ENCODE results near the gene BNIPL. TPM values are rescaled to one million over a fixed set of nuclear protein-coding genes. Genes with fewer than 3 reads are reported as not detected.
A peak's percentile ranks its signal among the peaks of the same experiment; 100 is the strongest.

BNIPL gene
- total RNA-seq, 2 donors from 2014 or later, result 13.2 to 14.8 TPM

GRCh38 chr1:151026460-151026859 lies 9.9 kb upstream of the BNIPL start:
- no peaks in the 10 kb centered on the region for H3K27me3 ChIP-seq (replicated peaks; ENCODE audit: insufficient read depth)
- H3K4me3 ChIP-seq, result no peak overlapping the region
- DNase-seq (ENCODE audit: low spot score), result no peak
- TF ChIP-seq POLR2AphosphoS5 (IDR thresholded peaks at IDR 0.05), result no peak
- TF ChIP-seq CTCF (IDR thresholded peaks at IDR 0.05), result no peak
- no peak for TF ChIP-seq POLR2A (IDR thresholded peaks at IDR 0.05)
- peaks cover 4 to 28% of the 10 kb centered on the region in 2 donors for H3K36me3 ChIP-seq
- H3K4me1 ChIP-seq (replicated peaks), result no peaks in the 10 kb centered on the region
- no peak overlapping the region for H3K27ac ChIP-seq
- no peaks in the 10 kb centered on the region for H3K9me3 ChIP-seq
- intact Hi-C loops (cut with DNase I), result no loop called here

DNA sequence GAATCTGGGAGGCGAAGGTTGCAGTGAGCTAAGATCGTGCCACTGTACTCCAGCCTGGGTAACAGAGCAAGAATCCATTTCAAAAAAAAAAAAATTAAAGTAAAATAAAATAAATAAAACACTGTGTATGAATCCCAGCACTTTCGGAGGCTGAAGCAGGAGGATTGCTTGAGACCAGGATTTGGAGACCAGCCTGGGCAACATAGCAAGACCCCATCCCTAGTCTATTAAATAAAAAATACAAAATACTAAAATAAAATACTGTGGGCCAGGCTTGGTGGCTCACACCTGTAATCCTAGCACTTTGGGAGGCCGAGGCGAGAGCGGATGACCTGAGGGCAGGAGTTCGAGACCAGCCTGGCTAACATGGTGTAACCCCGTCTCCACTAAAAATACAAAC lies 4.2 kb upstream of the BNIPL start:
- Histone ChIP-seq H3K9me3 (no peaks in the 10 kb centered on the region), H3K4me1 (replicated peaks) (no peaks in the 10 kb centered on the region), H3K36me3 (peaks cover 1 to 25% of the 10 kb centered on the region in 2 donors), H3K4me3 (no peak overlapping the region), H3K27ac (no peak overlapping the region), H3K27me3 (replicated peaks; ENCODE audit: insufficient read depth) (no peaks in the 10 kb centered on the region)
- WGBS, result 97% methylated on average over 8 of the region's 8 CpGs
- DNase-seq (ENCODE audit: low spot score), result no peak
- intact Hi-C loops (cut with DNase I), result no loop called here
- no peak for TF ChIP-seq POLR2A (IDR thresholded peaks at IDR 0.05)
- no peak for TF ChIP-seq POLR2AphosphoS5 (IDR thresholded peaks at IDR 0.05)
- TF ChIP-seq CTCF (IDR thresholded peaks at IDR 0.05), result no peak

GRCh38 chr1:151035167-151035566 lies 1.2 kb upstream of the BNIPL start:
- Histone ChIP-seq H3K4me3 (no peak overlapping the region), H3K27ac (peak overlapping the region in 1 of 2 donors; percentile 6), H3K4me1 (replicated peaks) (no peaks in the 10 kb centered on the region), H3K27me3 (replicated peaks; ENCODE audit: insufficient read depth) (no peaks in the 10 kb centered on the region), H3K36me3 (peaks cover 0 to 10% of the 10 kb centered on the region in 2 donors), H3K9me3 (no peaks in the 10 kb centered on the region)
- intact Hi-C loops (cut with DNase I), result no loop called here
- no peak for TF ChIP-seq POLR2AphosphoS5 (IDR thresholded peaks at IDR 0.05)
- TF ChIP-seq POLR2A (IDR thresholded peaks at IDR 0.05), result no peak
- TF ChIP-seq CTCF (IDR thresholded peaks at IDR 0.05), result no peak
- no peak for DNase-seq (ENCODE audit: low spot score)
- WGBS, result 88% methylated on average over 3 of the region's 3 CpGs

DNA sequence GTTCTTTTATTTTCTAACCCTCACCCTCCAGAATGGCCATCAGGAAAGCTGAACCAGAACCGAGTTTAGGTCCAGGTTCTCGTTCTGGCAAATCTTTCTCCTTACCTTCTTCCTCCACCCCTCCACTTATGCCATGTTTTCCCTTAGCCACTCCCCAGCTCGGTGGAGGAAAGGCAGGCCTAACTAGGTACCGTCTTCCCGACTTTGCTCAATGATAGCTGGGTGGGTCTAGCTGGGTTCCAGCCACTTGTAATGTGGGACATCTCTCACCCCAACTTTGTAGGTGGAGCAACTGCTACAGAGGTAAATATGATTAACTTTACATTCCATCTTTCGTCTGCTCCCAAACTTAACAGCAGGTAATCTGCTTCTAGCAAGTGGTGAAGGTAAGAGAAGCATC lies 646 bp downstream of the BNIPL start:
- intact Hi-C loops (cut with DNase I), result no loop called here
- Histone ChIP-seq H3K27ac (peak overlapping the region in 1 of 2 donors; percentile 43), H3K27me3 (replicated peaks; ENCODE audit: insufficient read depth) (no peaks in the 10 kb centered on the region), H3K4me1 (replicated peaks) (no peaks in the 10 kb centered on the region), H3K9me3 (no peaks in the 10 kb centered on the region), H3K4me3 (peak overlapping the region in 1 of 2 donors; percentile 20), H3K36me3 (no peaks in the 10 kb centered on the region)
- WGBS, result 65% methylated on average over 6 of the region's 6 CpGs
- TF ChIP-seq POLR2AphosphoS5 (IDR thresholded peaks at IDR 0.05), result no peak
- no peak for TF ChIP-seq CTCF (IDR thresholded peaks at IDR 0.05)
- TF ChIP-seq POLR2A (IDR thresholded peaks at IDR 0.05), result no peak
- no peak for DNase-seq (ENCODE audit: low spot score)

DNA sequence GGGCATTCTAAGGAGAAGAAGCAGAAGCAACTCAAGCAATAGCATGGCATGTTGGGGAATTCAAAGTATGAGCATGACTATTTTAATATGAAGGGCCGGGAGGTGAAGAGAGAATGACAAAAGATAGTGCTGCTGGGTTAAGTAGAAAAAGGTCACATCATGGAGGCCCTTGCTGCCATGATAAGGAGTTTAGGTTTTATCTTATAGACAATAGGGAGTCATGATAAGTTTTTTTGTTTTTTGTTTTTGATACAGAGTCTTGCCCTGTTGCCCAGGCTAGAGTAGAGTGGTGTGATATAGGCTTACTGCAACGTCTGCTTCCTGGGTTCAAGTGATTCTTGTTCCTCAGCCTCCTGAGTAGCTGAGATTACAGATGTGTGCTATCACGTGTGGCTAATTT lies 3.1 kb downstream of the BNIPL start:
- no peak for TF ChIP-seq POLR2AphosphoS5 (IDR thresholded peaks at IDR 0.05)
- no peak for TF ChIP-seq POLR2A (IDR thresholded peaks at IDR 0.05)
- no peak for TF ChIP-seq CTCF (IDR thresholded peaks at IDR 0.05)
- Histone ChIP-seq H3K27me3 (replicated peaks; ENCODE audit: insufficient read depth) (no peaks in the 10 kb centered on the region), H3K36me3 (no peaks in the 10 kb centered on the region), H3K27ac (no peak overlapping the region), H3K9me3 (no peaks in the 10 kb centered on the region), H3K4me3 (no peak overlapping the region), H3K4me1 (replicated peaks) (no peaks in the 10 kb centered on the region)
- intact Hi-C loops (cut with DNase I), result no loop called here
- no peak for DNase-seq (ENCODE audit: low spot score)
- WGBS, result 97% methylated on average over 3 of the region's 3 CpGs
